Stimulated activated CD4-positive, alpha-beta T cell treated with anti-CD3 and anti-CD28 coated beads, TNF-alpha, amount 100 ng/mL, for 1 hour (primary cell): Measurements from ENCODE around the gene ABHD17B.
A peak's percentile ranks its signal among the peaks of the same experiment; 100 is the strongest.
"Not testable (repeated sequence)": the region's sequence is repeated elsewhere in the genome, so short reads cannot be mapped to it uniquely, and the experiment has no call there.

Experiments used
- DNase-seq, 3 donors: peaks; one replicate each; pipeline ENCODE4 v3.0.0-alpha.2; 2020; ENCODE audit warnings: low read depth in 3 of 3, low spot score in 1 of 3

Gene ABHD17B

GRCh38 chr9:71916834-71917534 lies 6.0 kb upstream of the ABHD17B start:
- no peak for DNase-seq

GRCh38 chr9:71915495-71915894 lies 4.5 kb upstream of the ABHD17B start:
- no peak for DNase-seq

- no peak for DNase-seq
These were observed 929 bp upstream of the ABHD17B start for GRCh38 chr9:71911908-71912335.

- DNase-seq = no peak
These were observed 338 bp downstream of the ABHD17B start for GRCh38 chr9:71910650-71911060.

DNA sequence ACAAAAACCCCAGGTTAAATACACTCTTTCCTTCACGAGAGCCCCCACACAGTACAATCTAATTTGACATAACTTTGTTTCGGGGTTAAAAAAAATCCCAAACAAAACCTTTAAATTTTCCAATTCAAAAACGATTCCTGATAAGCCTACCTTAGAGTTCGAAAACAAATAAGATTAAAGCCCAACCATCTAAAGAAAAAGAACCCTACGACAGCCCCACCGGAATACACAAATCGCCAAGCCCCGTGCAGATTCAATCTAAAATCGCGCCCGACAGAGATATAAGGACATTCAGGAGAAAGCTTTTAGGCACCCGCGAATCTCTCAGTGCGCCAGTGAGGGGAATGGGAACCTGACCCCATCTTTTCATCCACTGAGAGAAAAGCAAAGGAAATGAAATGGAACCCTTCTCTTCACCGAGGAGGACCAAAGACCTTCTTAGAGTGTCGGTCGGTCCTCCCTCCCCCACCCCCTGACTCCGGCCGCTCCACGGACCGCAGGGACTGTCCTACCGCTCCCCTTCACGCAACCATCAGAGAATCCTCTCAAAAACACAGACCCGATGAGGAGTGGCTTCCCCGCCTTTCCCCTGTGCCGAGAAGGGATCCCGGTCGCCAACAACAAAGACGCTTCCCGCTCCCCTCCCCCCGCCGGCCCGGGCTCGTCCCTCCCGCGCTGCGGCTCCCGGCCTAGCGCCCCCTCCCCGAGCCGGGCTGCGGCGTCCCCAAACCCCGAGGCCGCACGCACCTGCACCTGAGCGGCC lies 925 bp downstream of the ABHD17B start:
- DNase-seq = peak in 1 of 3 donors; percentile 25

DNA sequence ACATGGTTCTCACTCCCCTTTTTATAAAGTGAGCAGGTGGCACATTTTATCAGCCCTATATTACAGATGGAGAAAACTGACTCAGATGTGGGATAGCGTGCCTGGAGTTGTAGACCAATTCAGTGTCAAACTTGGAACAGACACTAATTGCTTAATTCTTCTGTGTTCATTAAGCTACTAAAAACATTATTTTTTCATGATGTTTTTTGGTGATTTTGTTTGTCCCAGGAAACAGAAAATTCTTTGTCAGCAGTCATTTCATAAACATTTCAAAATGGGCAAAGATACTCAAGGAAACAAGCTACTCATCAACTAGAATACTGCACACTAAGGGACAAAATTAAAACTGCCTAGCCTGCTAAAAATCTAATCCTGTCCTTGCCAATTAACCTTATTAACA lies 2.2 kb downstream of the ABHD17B start:
- no peak for DNase-seq

DNA sequence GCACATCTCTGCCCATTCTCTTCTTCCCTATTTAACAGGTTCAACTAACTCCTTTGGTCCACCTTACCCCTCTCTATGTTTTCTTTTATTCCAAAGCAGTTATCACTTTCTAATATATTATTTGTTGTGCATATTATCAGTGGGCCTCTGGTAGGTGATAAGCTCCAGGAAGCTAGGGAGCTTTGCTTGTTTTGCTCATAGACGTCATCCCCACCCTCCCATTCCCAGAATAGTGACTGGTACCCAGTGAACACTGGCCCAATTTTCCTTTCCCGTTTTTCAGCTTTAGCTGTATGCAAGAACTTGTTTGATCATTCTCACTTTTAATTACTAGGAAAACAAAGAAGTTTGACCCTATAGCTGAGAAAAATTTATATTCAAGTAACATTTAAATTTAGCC lies 6.9 kb downstream of the ABHD17B start:
- DNase-seq = no peak

GRCh38 chr9:71901695-71902597 lies 9.0 kb downstream of the ABHD17B start:
- no peak for DNase-seq

DNA sequence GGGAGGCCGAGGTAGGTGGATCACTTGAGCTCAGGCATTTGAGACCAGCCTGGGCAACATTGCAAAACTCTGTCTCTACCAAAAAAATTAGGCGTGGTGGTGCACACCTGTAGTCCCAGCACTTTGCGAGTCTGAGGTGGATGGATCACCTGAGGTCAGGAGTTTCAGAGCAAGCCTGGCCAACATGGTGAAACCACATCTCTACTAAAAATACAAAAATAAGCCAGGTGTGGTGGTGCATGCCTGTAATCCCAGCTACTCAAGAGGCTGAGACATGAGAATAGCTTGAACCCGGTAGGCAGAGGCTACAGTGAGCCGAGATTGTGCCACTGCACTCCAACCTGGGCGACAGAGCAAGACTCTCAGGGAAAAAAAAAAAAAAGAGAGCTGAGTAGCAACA lies 12.2 kb downstream of the ABHD17B start:
- not testable (repeated sequence) for DNase-seq

- DNase-seq = no peak
These were observed 13.4 kb downstream of the ABHD17B start for GRCh38 chr9:71897577-71897976.

DNA sequence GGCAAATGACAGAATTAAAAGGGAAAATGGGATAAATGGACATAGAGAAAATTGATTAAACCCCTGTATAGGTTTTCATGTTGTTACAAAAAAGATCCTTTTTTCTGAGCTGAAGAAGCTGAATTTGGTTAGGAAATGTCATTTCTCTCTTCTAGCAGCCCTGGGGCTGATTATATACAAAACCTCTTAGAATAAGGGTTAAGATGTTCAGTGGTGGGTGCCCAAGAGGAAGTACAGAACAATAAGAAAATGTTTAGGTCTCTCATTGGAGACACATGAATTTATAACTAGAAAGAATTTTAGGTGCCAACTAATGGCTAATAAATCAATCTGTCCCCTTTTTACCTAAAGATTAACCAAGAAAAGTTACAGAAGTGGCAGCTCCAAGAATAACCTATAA lies 14.2 kb downstream of the ABHD17B start:
- no peak for DNase-seq

GRCh38 chr9:71895955-71896354 lies 15.0 kb downstream of the ABHD17B start:
- no peak for DNase-seq

GRCh38 chr9:71895117-71895516 lies 15.9 kb downstream of the ABHD17B start:
- DNase-seq = no peak

GRCh38 chr9:71891557-71892189 lies 19.3 kb downstream of the ABHD17B start:
- DNase-seq = no peak

- no peak for DNase-seq
These were observed 20.8 kb downstream of the ABHD17B start for GRCh38 chr9:71890042-71890679.

DNA sequence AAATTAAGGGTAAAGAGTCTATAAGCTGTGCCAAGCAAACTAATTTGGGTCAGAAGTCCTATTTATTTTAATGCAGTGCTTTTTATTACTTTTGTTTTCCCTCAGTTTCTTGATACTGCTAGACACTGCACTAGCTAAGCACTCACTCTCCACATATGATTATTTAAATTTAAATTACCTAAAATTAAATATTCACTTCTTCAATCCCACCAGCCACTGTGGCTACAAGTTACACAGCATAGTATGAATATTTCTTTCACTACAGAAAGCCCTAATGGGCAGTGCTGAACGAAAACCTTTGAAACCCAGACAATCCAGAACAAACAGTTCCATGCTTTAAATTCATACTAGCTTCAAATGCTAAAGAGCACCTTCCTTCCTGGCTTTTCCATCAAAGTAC lies 23.6 kb downstream of the ABHD17B start:
- DNase-seq = no peak

DNA sequence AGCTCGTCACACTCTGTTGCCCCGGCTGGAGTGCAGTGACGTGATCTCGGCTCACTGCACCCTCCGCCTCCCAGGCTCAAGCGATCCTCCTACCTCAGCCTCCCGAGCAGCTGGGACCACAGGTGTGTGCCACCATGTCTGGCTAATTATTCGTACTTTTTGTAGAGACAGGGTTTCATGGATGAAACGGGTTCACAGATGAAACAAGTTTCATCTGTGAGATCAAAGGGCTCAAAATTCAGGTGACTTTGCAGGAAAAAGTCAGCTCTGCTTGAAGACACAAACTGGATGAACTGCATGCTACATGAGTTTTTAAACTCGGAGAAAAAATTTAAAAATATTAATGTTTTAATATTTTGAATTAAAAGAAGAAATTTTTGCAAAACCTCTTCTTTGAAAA lies 24.5 kb downstream of the ABHD17B start:
- DNase-seq = no peak

DNA sequence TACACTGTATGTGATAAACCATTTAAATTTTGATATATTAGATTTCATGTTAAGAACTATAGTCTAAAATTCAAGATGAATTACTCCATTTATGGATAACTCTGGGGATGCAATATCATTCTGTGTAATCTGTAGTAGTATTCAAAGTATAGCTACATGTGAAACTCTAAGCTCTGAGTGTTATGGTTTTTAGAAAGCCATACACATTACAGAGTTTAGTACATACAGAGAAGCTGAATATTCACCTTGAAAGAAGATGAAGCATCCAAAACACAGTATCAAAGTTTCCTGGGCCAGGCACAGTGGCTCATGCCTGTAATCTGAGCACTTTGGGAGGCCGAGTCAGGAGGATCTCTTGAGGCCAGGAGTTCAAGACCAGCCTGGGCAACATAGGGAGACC lies 25.0 kb downstream of the ABHD17B start:
- no peak for DNase-seq

GRCh38 chr9:71885467-71885866 lies 25.5 kb downstream of the ABHD17B start:
- no peak for DNase-seq

GRCh38 chr9:71884005-71884404 lies 27.0 kb downstream of the ABHD17B start:
- no peak for DNase-seq
